Natural killer cell treated with Interleukin-12 subunit alpha and Interleukin-12 subunit beta and Interleukin-15 and Interleukin-18, amount 100 ng/mL, for 72 hours (primary cell): ENCODE data around the gene GNLY. TPM values are rescaled to one million over a fixed set of nuclear protein-coding genes. Genes with fewer than 3 reads are reported as not detected.

Experiments
- ATAC-seq, 2 donors: fragments of 150-1000 bp; cut with Tn5 transposase in 1 of 2; sonication (Bioruptor Pico), chemical (Tn5 transposase) in 1 of 2; 2 replicates each; pipeline ENCODE4 v1.10.0; 2021
- DNase-seq: peaks from one replicate; pipeline ENCODE4 v3.0.0; 2022; ENCODE audit warnings: low spot score
- H3K27ac Mint-ChIP-seq, 2 donors: 1 replicate in 1 of 2; 2 replicates in 1 of 2; pipeline ENCODE4 v1.8.0; 2022; ENCODE audit warnings: mixed read lengths in 2 of 2, mild to moderate bottlenecking in 1 of 2, moderate library complexity in 1 of 2
- H3K27me3 Mint-ChIP-seq, 2 donors: 1 replicate in 1 of 2; 2 replicates in 1 of 2; pipeline ENCODE4 v1.8.0; 2022; ENCODE audit warnings: mixed read lengths in 2 of 2
- H3K36me3 Mint-ChIP-seq: one replicate; pipeline ENCODE4 v1.8.0; 2022; ENCODE audit warnings: mixed read lengths
- H3K4me1 Mint-ChIP-seq, 2 donors: 1 replicate in 1 of 2; 2 replicates in 1 of 2; pipeline ENCODE4 v1.8.0; 2022; ENCODE audit warnings: low read depth in 2 of 2, mixed read lengths in 2 of 2, mild to moderate bottlenecking in 1 of 2
- H3K4me3 Mint-ChIP-seq: one replicate; pipeline ENCODE4 v1.8.0; 2022; ENCODE audit warnings: mixed read lengths
- H3K9me3 Mint-ChIP-seq: 2 replicates; pipeline ENCODE4 v1.8.0; 2022; ENCODE audit warnings: mixed read lengths
- total RNA-seq, 2 donors: library from RNA; stranded (reverse); gene quantifications; one replicate each; pipeline ENCODE4 v1.2.3, GENCODE V29; 2022

The GNLY gene
- total RNA-seq, 2 donors from 2014 or later: 599 to 903 TPM

- ATAC-seq: no peak
- H3K9me3 Mint-ChIP-seq: no peaks in the 10 kb centered on the region
- H3K27me3 Mint-ChIP-seq: peaks cover 13 to 21% of the 10 kb centered on the region in 2 donors
- no peak for DNase-seq
- H3K4me1 Mint-ChIP-seq: no peaks in the 10 kb centered on the region
- no peaks in the 10 kb centered on the region for H3K36me3 Mint-ChIP-seq
- H3K4me3 Mint-ChIP-seq: no peak overlapping the region
- H3K27ac Mint-ChIP-seq: no peak overlapping the region
These were observed 41.5 kb downstream of the GNLY start for GRCh38 chr2:85735691-85736090.

- ATAC-seq (no peak), DNase-seq (no peak)
- Mint-ChIP-seq H3K9me3 (no peaks in the 10 kb centered on the region), H3K4me3 (no peak overlapping the region), H3K27me3 (peaks cover 14 to 26% of the 10 kb centered on the region in 2 donors), H3K27ac (no peak overlapping the region), H3K4me1 (no peaks in the 10 kb centered on the region), H3K36me3 (no peaks in the 10 kb centered on the region)
These were observed 42.5 kb downstream of the GNLY start for GRCh38 chr2:85736456-85737355.

GRCh38 chr2:85737481-85737880 lies 43.3 kb downstream of the GNLY start:
- Mint-ChIP-seq H3K27me3 (peaks cover 22 to 33% of the 10 kb centered on the region in 2 donors), H3K27ac (no peak overlapping the region), H3K36me3 (no peaks in the 10 kb centered on the region), H3K9me3 (no peaks in the 10 kb centered on the region), H3K4me3 (no peak overlapping the region), H3K4me1 (no peaks in the 10 kb centered on the region)
- no peak for DNase-seq
- no peak for ATAC-seq

- no peak for DNase-seq
- Mint-ChIP-seq H3K4me3 (no peak overlapping the region), H3K9me3 (no peaks in the 10 kb centered on the region), H3K4me1 (no peaks in the 10 kb centered on the region), H3K27ac (no peak overlapping the region), H3K36me3 (no peaks in the 10 kb centered on the region), H3K27me3 (peaks cover 27 to 37% of the 10 kb centered on the region in 2 donors)
- ATAC-seq: no peak
These were observed 43.8 kb downstream of the GNLY start for GRCh38 chr2:85737961-85738360.

- H3K27ac Mint-ChIP-seq: no peak overlapping the region
- no peaks in the 10 kb centered on the region for H3K4me1 Mint-ChIP-seq
- peaks cover 42 to 44% of the 10 kb centered on the region in 2 donors for H3K27me3 Mint-ChIP-seq
- ATAC-seq (no peak), DNase-seq (no peak)
- H3K9me3 Mint-ChIP-seq: no peaks in the 10 kb centered on the region
- no peak overlapping the region for H3K4me3 Mint-ChIP-seq
- no peaks in the 10 kb centered on the region for H3K36me3 Mint-ChIP-seq
These were observed 46.0 kb downstream of the GNLY start for GRCh38 chr2:85740193-85740592.

GRCh38 chr2:85741211-85741832 lies 47.2 kb downstream of the GNLY start:
- Mint-ChIP-seq H3K27me3 (peaks cover 45 to 48% of the 10 kb centered on the region in 2 donors), H3K9me3 (no peaks in the 10 kb centered on the region), H3K36me3 (no peaks in the 10 kb centered on the region), H3K27ac (no peak overlapping the region), H3K4me1 (no peaks in the 10 kb centered on the region), H3K4me3 (no peak overlapping the region)
- DNase-seq (no peak), ATAC-seq (no peak)

- Mint-ChIP-seq H3K9me3 (no peaks in the 10 kb centered on the region), H3K27me3 (peaks cover 45% of the 10 kb centered on the region in 2 donors), H3K4me1 (no peaks in the 10 kb centered on the region), H3K4me3 (no peak overlapping the region), H3K36me3 (no peaks in the 10 kb centered on the region), H3K27ac (no peak overlapping the region)
- ATAC-seq (no peak), DNase-seq (no peak)
These were observed 47.8 kb downstream of the GNLY start for GRCh38 chr2:85741833-85742455.

GRCh38 chr2:85743304-85743978 lies 49.3 kb downstream of the GNLY start:
- peaks cover 44 to 48% of the 10 kb centered on the region in 2 donors for H3K27me3 Mint-ChIP-seq
- no peaks in the 10 kb centered on the region for H3K36me3 Mint-ChIP-seq
- no peak overlapping the region for H3K27ac Mint-ChIP-seq
- no peaks in the 10 kb centered on the region for H3K4me1 Mint-ChIP-seq
- ATAC-seq (no peak), DNase-seq (no peak)
- H3K9me3 Mint-ChIP-seq: no peaks in the 10 kb centered on the region
- no peak overlapping the region for H3K4me3 Mint-ChIP-seq

GRCh38 chr2:85744055-85744454 lies 49.9 kb downstream of the GNLY start:
- Mint-ChIP-seq H3K27me3 (peaks cover 43 to 45% of the 10 kb centered on the region in 2 donors), H3K27ac (no peak overlapping the region), H3K4me3 (no peak overlapping the region), H3K4me1 (no peaks in the 10 kb centered on the region), H3K36me3 (no peaks in the 10 kb centered on the region), H3K9me3 (no peaks in the 10 kb centered on the region)
- no peak for ATAC-seq
- DNase-seq: no peak

- Mint-ChIP-seq H3K27ac (no peak overlapping the region), H3K27me3 (peaks cover 42 to 43% of the 10 kb centered on the region in 2 donors), H3K4me1 (no peaks in the 10 kb centered on the region), H3K9me3 (no peaks in the 10 kb centered on the region), H3K36me3 (no peaks in the 10 kb centered on the region), H3K4me3 (no peak overlapping the region)
- no peak for DNase-seq
- ATAC-seq: no peak
These were observed 50.8 kb downstream of the GNLY start for GRCh38 chr2:85744741-85745601.

- no peaks in the 10 kb centered on the region for H3K4me1 Mint-ChIP-seq
- ATAC-seq: no peak
- no peak overlapping the region for H3K27ac Mint-ChIP-seq
- peaks cover 44 to 47% of the 10 kb centered on the region in 2 donors for H3K27me3 Mint-ChIP-seq
- H3K9me3 Mint-ChIP-seq: no peaks in the 10 kb centered on the region
- no peaks in the 10 kb centered on the region for H3K36me3 Mint-ChIP-seq
- H3K4me3 Mint-ChIP-seq: no peak overlapping the region
- DNase-seq: no peak
These were observed 51.5 kb downstream of the GNLY start for GRCh38 chr2:85745619-85746018.

- DNase-seq: no peak
- ATAC-seq: no peak
- no peak overlapping the region for H3K4me3 Mint-ChIP-seq
- no peaks in the 10 kb centered on the region for H3K36me3 Mint-ChIP-seq
- no peaks in the 10 kb centered on the region for H3K9me3 Mint-ChIP-seq
- H3K27ac Mint-ChIP-seq: no peak overlapping the region
- H3K27me3 Mint-ChIP-seq: peaks cover 43 to 50% of the 10 kb centered on the region in 2 donors
- peaks cover 0 to 2% of the 10 kb centered on the region in 2 donors for H3K4me1 Mint-ChIP-seq
These were observed 52.3 kb downstream of the GNLY start for GRCh38 chr2:85746321-85747004.
